ENCODE results near the gene NFKBIZ.

NFKBIZ gene

GRCh38 chr3:101827211-101828174, 21.8 kb upstream of the NFKBIZ start:
- no peak for DNase-seq

- DNase-seq: no peak
Observed at GRCh38 chr3:101828276-101828675, 21.0 kb upstream of the NFKBIZ start.

- DNase-seq: no peak
Observed at GRCh38 chr3:101828691-101829436, 20.4 kb upstream of the NFKBIZ start.

- no peak for DNase-seq
Observed at GRCh38 chr3:101829437-101829830, 19.9 kb upstream of the NFKBIZ start.

GRCh38 chr3:101829874-101830273, 19.4 kb upstream of the NFKBIZ start:
- no peak for DNase-seq

GRCh38 chr3:101833446-101833974, 15.8 kb upstream of the NFKBIZ start:
- DNase-seq: no peak

- DNase-seq: no peak
Observed at GRCh38 chr3:101835676-101836075, 13.6 kb upstream of the NFKBIZ start.

- no peak for DNase-seq
Observed at GRCh38 chr3:101836160-101836559, 13.2 kb upstream of the NFKBIZ start.

- peak; percentile 35 for DNase-seq
Observed at GRCh38 chr3:101836652-101837598, 12.4 kb upstream of the NFKBIZ start.

GRCh38 chr3:101838691-101839090, 10.6 kb upstream of the NFKBIZ start:
- no peak for DNase-seq

- DNase-seq: no peak
Observed at GRCh38 chr3:101840066-101840465, 9.2 kb upstream of the NFKBIZ start.

GRCh38 chr3:101842245-101842934, 6.9 kb upstream of the NFKBIZ start:
- DNase-seq: no peak

GRCh38 chr3:101842935-101843330, 6.4 kb upstream of the NFKBIZ start:
- no peak for DNase-seq

- DNase-seq: no peak
Observed at GRCh38 chr3:101845425-101845824, 3.9 kb upstream of the NFKBIZ start.

GRCh38 chr3:101846709-101847108, 2.6 kb upstream of the NFKBIZ start:
- DNase-seq: no peak

- DNase-seq: no peak
Observed at GRCh38 chr3:101847328-101847727, 2.0 kb upstream of the NFKBIZ start.

- no peak for DNase-seq
Observed at GRCh38 chr3:101848326-101848725, 988 bp upstream of the NFKBIZ start.

- peak; percentile 52 for DNase-seq
Observed at GRCh38 chr3:101849714-101850245, 466 bp downstream of the NFKBIZ start.

GRCh38 chr3:101850246-101851051, 1.1 kb downstream of the NFKBIZ start:
- DNase-seq: no peak

GRCh38 chr3:101851072-101851770, 1.9 kb downstream of the NFKBIZ start:
- DNase-seq: no peak

All from NCI-H1105 treated with DMSO at 0.1 percent for 48 hours (cell line).